ENCODE data around the gene ERCC8. TPM values are rescaled to one million over a fixed set of nuclear protein-coding genes. Genes with fewer than 3 reads are reported as not detected.

ERCC8 gene
- polyA plus RNA-seq, 1 experiment = 23.9 TPM

- H3K9me3 ChIP-seq (ENCODE audit: control insufficient read depth, insufficient read depth, low read length) = no peaks in the 10 kb centered on the region
- no peak for TF ChIP-seq CTCF (IDR thresholded peaks at IDR 0.05; ENCODE audit: low read depth, low read length)
- no peak overlapping the region for H3K27ac ChIP-seq (ENCODE audit: low read depth, low read length)
- no peak overlapping the region for H3K4me3 ChIP-seq (ENCODE audit: low read depth, low read length)
- ChIA-PET CTCF (interaction anchor here (0.5 to 1.3 kb wide), 4 partner anchors 12 to 235 kb away, joined by 3 to 4 read pairs (median 4); partner anchors contain the start of genes DEPDC1B and ELOVL7), POLR2A (no interaction called here)
- DNase-seq (ENCODE audit: low read depth, low spot score) = no peak
- H3K27me3 ChIP-seq (ENCODE audit: control insufficient read depth, insufficient read depth, low read length) = peaks cover 3% of the 10 kb centered on the region
Observed at GRCh38 chr5:60856066-60856465, 88.8 kb downstream of the ERCC8 start.

GRCh38 chr5:60852940-60853339, 91.9 kb downstream of the ERCC8 start:
- Histone ChIP-seq H3K27me3 (ENCODE audit: control insufficient read depth, insufficient read depth, low read length) (peaks cover 3% of the 10 kb centered on the region), H3K27ac (ENCODE audit: low read depth, low read length) (no peak overlapping the region), H3K9me3 (ENCODE audit: control insufficient read depth, insufficient read depth, low read length) (no peaks in the 10 kb centered on the region), H3K4me3 (ENCODE audit: low read depth, low read length) (no peak overlapping the region)
- DNase-seq (ENCODE audit: low read depth, low spot score) = no peak
- no peak for TF ChIP-seq CTCF (IDR thresholded peaks at IDR 0.05; ENCODE audit: low read depth, low read length)
- CTCF ChIA-PET = interaction anchor here (1.6 kb wide), 1 partner anchor 153 kb away, joined by 4 read pairs; the partner anchor contains the start of gene DEPDC1B
- POLR2A ChIA-PET = no interaction called here

- Histone ChIP-seq H3K9me3 (ENCODE audit: control insufficient read depth, insufficient read depth, low read length) (no peaks in the 10 kb centered on the region), H3K27me3 (ENCODE audit: control insufficient read depth, insufficient read depth, low read length) (peaks cover 4% of the 10 kb centered on the region), H3K27ac (ENCODE audit: low read depth, low read length) (no peak overlapping the region), H3K4me3 (ENCODE audit: low read depth, low read length) (no peak overlapping the region)
- POLR2A ChIA-PET = no interaction called here
- no peak for TF ChIP-seq CTCF (IDR thresholded peaks at IDR 0.05; ENCODE audit: low read depth, low read length)
- CTCF ChIA-PET = interaction anchor here (1.6 kb wide), 1 partner anchor 152 kb away, joined by 4 read pairs; the partner anchor contains the start of gene DEPDC1B
- no peak for DNase-seq (ENCODE audit: low read depth, low spot score)
Observed at GRCh38 chr5:60852317-60852716, 92.6 kb downstream of the ERCC8 start.

GRCh38 chr5:60851626-60852025, 93.2 kb downstream of the ERCC8 start:
- no peaks in the 10 kb centered on the region for H3K9me3 ChIP-seq (ENCODE audit: control insufficient read depth, insufficient read depth, low read length)
- H3K27me3 ChIP-seq (ENCODE audit: control insufficient read depth, insufficient read depth, low read length) = peaks cover 7% of the 10 kb centered on the region
- no peak for DNase-seq (ENCODE audit: low read depth, low spot score)
- no peak overlapping the region for H3K27ac ChIP-seq (ENCODE audit: low read depth, low read length)
- TF ChIP-seq CTCF (IDR thresholded peaks at IDR 0.05; ENCODE audit: low read depth, low read length) = no peak
- ChIA-PET CTCF (no interaction called here), POLR2A (no interaction called here)
- H3K4me3 ChIP-seq (ENCODE audit: low read depth, low read length) = no peak overlapping the region

DNA sequence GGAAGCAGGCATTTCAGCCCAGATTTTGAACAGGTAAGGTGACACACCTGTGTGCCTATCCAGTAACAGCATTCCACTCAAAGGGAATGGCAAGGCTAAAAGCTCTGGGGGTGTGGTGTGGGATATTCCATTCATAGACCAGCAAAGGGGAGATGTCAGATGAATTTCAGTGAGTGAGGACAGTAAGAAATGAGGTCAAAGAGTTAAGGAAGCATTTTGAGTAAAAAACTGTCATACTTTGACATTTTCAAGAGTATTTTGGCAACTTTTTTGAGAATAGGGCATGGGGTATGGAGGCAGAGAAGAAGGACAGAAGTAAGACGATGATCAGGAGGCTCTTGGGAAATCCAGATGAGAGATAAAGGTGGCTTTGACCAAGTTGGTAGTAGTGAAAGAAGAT, 98.6 kb downstream of the ERCC8 start:
- no peak overlapping the region for H3K4me3 ChIP-seq (ENCODE audit: low read depth, low read length)
- no peaks in the 10 kb centered on the region for H3K9me3 ChIP-seq (ENCODE audit: control insufficient read depth, insufficient read depth, low read length)
- no peak overlapping the region for H3K27ac ChIP-seq (ENCODE audit: low read depth, low read length)
- no peak for DNase-seq (ENCODE audit: low read depth, low spot score)
- ChIA-PET CTCF (no interaction called here), POLR2A (no interaction called here)
- peaks cover 34% of the 10 kb centered on the region for H3K27me3 ChIP-seq (ENCODE audit: control insufficient read depth, insufficient read depth, low read length)
- no peak for TF ChIP-seq CTCF (IDR thresholded peaks at IDR 0.05; ENCODE audit: low read depth, low read length)

All from AG04450 (cell line).